HG03575 (cell line): ENCODE results near the gene TBC1D14.
A peak's percentile ranks its signal among the peaks of the same experiment; 100 is the strongest.

Experiments
- ATAC-seq: cut with Tn5 transposase; IDR thresholded peaks from one replicate; pipeline ENCODE4 v1.9.1; 2021; ENCODE audit not compliant: unreplicated experiment, insufficient number of reproducible peaks, low FRiP score; ENCODE audit errors: extremely low read depth

TBC1D14 gene

GRCh38 chr4:6942238-6942800, 32.7 kb downstream of the TBC1D14 start:
- ATAC-seq: peak; percentile 69

GRCh38 chr4:6943012-6943884, 33.6 kb downstream of the TBC1D14 start:
- no peak for ATAC-seq

- ATAC-seq: no peak
Observed at GRCh38 chr4:6943885-6944225, 34.2 kb downstream of the TBC1D14 start.

- ATAC-seq: no peak
Observed at GRCh38 chr4:6944301-6945051, 34.9 kb downstream of the TBC1D14 start.

- no peak for ATAC-seq
Observed at GRCh38 chr4:6945052-6945409, 35.4 kb downstream of the TBC1D14 start.

GRCh38 chr4:6946497-6946896, 36.9 kb downstream of the TBC1D14 start:
- ATAC-seq: no peak

GRCh38 chr4:6948134-6948460, 38.5 kb downstream of the TBC1D14 start:
- ATAC-seq: no peak

- no peak for ATAC-seq
Observed at GRCh38 chr4:6951880-6952381, 42.3 kb downstream of the TBC1D14 start.

- ATAC-seq: no peak
Observed at GRCh38 chr4:6953751-6954380, 44.2 kb downstream of the TBC1D14 start.

GRCh38 chr4:6955261-6955911, 45.8 kb downstream of the TBC1D14 start:
- no peak for ATAC-seq

- ATAC-seq: no peak
Observed at GRCh38 chr4:6956087-6956433, 46.4 kb downstream of the TBC1D14 start.

GRCh38 chr4:6956434-6957147, 47.0 kb downstream of the TBC1D14 start:
- ATAC-seq: no peak

GRCh38 chr4:6957148-6957520, 47.5 kb downstream of the TBC1D14 start:
- no peak for ATAC-seq

- ATAC-seq: no peak
Observed at GRCh38 chr4:6957994-6958393, 48.4 kb downstream of the TBC1D14 start.

GRCh38 chr4:6959261-6959660, 49.6 kb downstream of the TBC1D14 start:
- no peak for ATAC-seq

GRCh38 chr4:6960154-6960553, 50.5 kb downstream of the TBC1D14 start:
- ATAC-seq: no peak

- ATAC-seq: no peak
Observed at GRCh38 chr4:6960628-6961412, 51.2 kb downstream of the TBC1D14 start.
